GM21786 (cell line): Measurements from ENCODE around the gene EIF4E.
"Not testable (repeated sequence)": the region's sequence is repeated elsewhere in the genome, so short reads cannot be mapped to it uniquely, and the experiment has no call there.

Experiments
- ATAC-seq: cut with Tn5 transposase; IDR thresholded peaks from one replicate; pipeline ENCODE4 v1.9.1; 2021; ENCODE audit not compliant: unreplicated experiment

EIF4E gene

GRCh38 chr4:98880884-98881283, 48.0 kb downstream of the EIF4E start:
- not testable (repeated sequence) for ATAC-seq

- ATAC-seq: no peak
Measured at GRCh38 chr4:98879515-98879914, 49.4 kb downstream of the EIF4E start.

- no peak for ATAC-seq
Measured at GRCh38 chr4:98873059-98873458, 55.9 kb downstream of the EIF4E start.

GRCh38 chr4:98872120-98872906, 56.6 kb downstream of the EIF4E start:
- ATAC-seq: not testable (repeated sequence)

GRCh38 chr4:98867648-98868047, 61.3 kb downstream of the EIF4E start:
- no peak for ATAC-seq

GRCh38 chr4:98865059-98865458, 63.9 kb downstream of the EIF4E start:
- ATAC-seq: no peak

GRCh38 chr4:98864560-98864959, 64.4 kb downstream of the EIF4E start:
- ATAC-seq: no peak

- no peak for ATAC-seq
Measured at GRCh38 chr4:98862371-98862770, 66.6 kb downstream of the EIF4E start.

GRCh38 chr4:98861100-98861884, 67.6 kb downstream of the EIF4E start:
- no peak for ATAC-seq

GRCh38 chr4:98851806-98852205, 77.1 kb downstream of the EIF4E start:
- ATAC-seq: no peak

GRCh38 chr4:98850937-98851336, 78.0 kb downstream of the EIF4E start:
- no peak for ATAC-seq

GRCh38 chr4:98848448-98848847, 80.5 kb downstream of the EIF4E start:
- ATAC-seq: no peak

GRCh38 chr4:98845960-98846359, 83.0 kb downstream of the EIF4E start:
- ATAC-seq: no peak

GRCh38 chr4:98842917-98843316, 86.0 kb downstream of the EIF4E start:
- not testable (repeated sequence) for ATAC-seq

- ATAC-seq: no peak
Measured at GRCh38 chr4:98838977-98839618, 89.8 kb downstream of the EIF4E start.

GRCh38 chr4:98838531-98838930, 90.4 kb downstream of the EIF4E start:
- ATAC-seq: no peak

GRCh38 chr4:98833384-98833783, 95.5 kb downstream of the EIF4E start:
- no peak for ATAC-seq

- ATAC-seq: not testable (repeated sequence)
Measured at GRCh38 chr4:98831036-98831435, 97.9 kb downstream of the EIF4E start.
